ENCODE data around the gene ZDHHC24. TPM values are rescaled to one million over a fixed set of nuclear protein-coding genes. Genes with fewer than 3 reads are reported as not detected.
A peak's percentile ranks its signal among the peaks of the same experiment; 100 is the strongest.

The ZDHHC24 gene
- total RNA-seq, 1 experiment from 2014 or later = 9.7 TPM

GRCh38 chr11:66480117-66480938, 65.5 kb downstream of the ZDHHC24 start, which contains the start of gene DPP3:
DPP3 (plus strand) TSS chr11:66480434; CDS start chr11:66482201, 1,767 bp downstream.
- TF ChIP-seq CTCF (conservative IDR thresholded peaks at IDR 0.05; ENCODE audit: low read depth, low read length) (no peak), EZH2 (IDR thresholded peaks at IDR 0.05; ENCODE audit: borderline replicate concordance, low read depth, low read length, poor library complexity, severe bottlenecking) (no peak)
- intact Hi-C loops (cut with micrococcal nuclease; ENCODE audit: unreplicated experiment) = no loop called here
- no TSS peak for BruUV-seq (replicated peaks)
- H3K36me3 ChIP-seq (ENCODE audit: insufficient read depth, low read length, poor library complexity, severe bottlenecking) = peaks cover 4% of the 10 kb centered on the region
- H3K27ac ChIP-seq (ENCODE audit: low read depth, low read length, poor library complexity, severe bottlenecking) = peak within 1 kb of the TSS; percentile 91
- peak; percentile 99 for DNase-seq (ENCODE audit: low spot score)
- no peaks in the 10 kb centered on the region for H3K9me3 ChIP-seq (ENCODE audit: low read depth, low read length, poor library complexity, severe bottlenecking)
- H3K4me3 ChIP-seq (ENCODE audit: low read depth, low read length, poor library complexity, severe bottlenecking) = peak within 1 kb of the TSS; percentile 87
- no peaks in the 10 kb centered on the region for H3K4me1 ChIP-seq (ENCODE audit: insufficient read depth, low read length, poor library complexity, severe bottlenecking)
- ChIA-PET CTCF (interaction anchor here (0.6 to 1.4 kb wide), 6 partner anchors 11 to 198 kb away, joined by 3 to 5 read pairs (median 3); partner anchors contain the start of genes MRPL11 and PELI3), POLR2A (ENCODE audit: low non-redundant PET) (interaction anchor here (0.7 kb wide), 1 partner anchor 14 kb away, joined by 4 read pairs; the partner anchor contains the start of gene PELI3)
- no peaks in the 10 kb centered on the region for H3K27me3 ChIP-seq (replicated peaks; ENCODE audit: insufficient read depth, low read depth, low read length, poor library complexity)

GRCh38 chr11:66479394-66480116, 66.3 kb downstream of the ZDHHC24 start:
- BruUV-seq (replicated peaks) = TSS peak; percentile 78
- intact Hi-C loops (cut with micrococcal nuclease; ENCODE audit: unreplicated experiment) = loop anchor here (1.0 kb wide), 1 partner anchor 71 kb away; no protein-coding TSS in a partner anchor

More at GRCh38 chr11:66479394-66480116, 66.3 kb downstream of the ZDHHC24 start:
- ChIA-PET CTCF (interaction anchor here (0.7 to 1.5 kb wide), 10 partner anchors 13 to 199 kb away, joined by 3 to 12 read pairs (median 3); partner anchors contain the start of genes MRPL11 and PELI3), POLR2A (ENCODE audit: low non-redundant PET) (interaction anchor here (0.7 kb wide), 2 partner anchors 13 to 646 kb away, joined by 3 to 4 read pairs; partner anchors contain the start of gene PELI3)
- H3K27me3 ChIP-seq (replicated peaks; ENCODE audit: insufficient read depth, low read depth, low read length, poor library complexity) = no peaks in the 10 kb centered on the region
- no peaks in the 10 kb centered on the region for H3K4me1 ChIP-seq (ENCODE audit: insufficient read depth, low read length, poor library complexity, severe bottlenecking)
- H3K36me3 ChIP-seq (ENCODE audit: insufficient read depth, low read length, poor library complexity, severe bottlenecking) = peaks cover 4% of the 10 kb centered on the region
- H3K27ac ChIP-seq (ENCODE audit: low read depth, low read length, poor library complexity, severe bottlenecking) = peak overlapping the region; percentile 91
- H3K9me3 ChIP-seq (ENCODE audit: low read depth, low read length, poor library complexity, severe bottlenecking) = no peaks in the 10 kb centered on the region
- DNase-seq (ENCODE audit: low spot score) = no peak
- peak overlapping the region; percentile 87 for H3K4me3 ChIP-seq (ENCODE audit: low read depth, low read length, poor library complexity, severe bottlenecking)
- no peak for TF ChIP-seq EZH2 (IDR thresholded peaks at IDR 0.05; ENCODE audit: borderline replicate concordance, low read depth, low read length, poor library complexity, severe bottlenecking)
- TF ChIP-seq CTCF (conservative IDR thresholded peaks at IDR 0.05; ENCODE audit: low read depth, low read length) = no peak
